GM19025 (cell line): ENCODE data around the gene NUDT6.

Experiments
- ATAC-seq: cut with Tn5 transposase; IDR thresholded peaks from one replicate; pipeline ENCODE4 v1.9.1; 2021; ENCODE audit warnings: mild to moderate bottlenecking, low read depth, moderate library complexity; ENCODE audit not compliant: unreplicated experiment

The NUDT6 gene

GRCh38 chr4:122914938-122915337 is 7.5 kb downstream of the NUDT6 start:
- ATAC-seq: no peak

DNA sequence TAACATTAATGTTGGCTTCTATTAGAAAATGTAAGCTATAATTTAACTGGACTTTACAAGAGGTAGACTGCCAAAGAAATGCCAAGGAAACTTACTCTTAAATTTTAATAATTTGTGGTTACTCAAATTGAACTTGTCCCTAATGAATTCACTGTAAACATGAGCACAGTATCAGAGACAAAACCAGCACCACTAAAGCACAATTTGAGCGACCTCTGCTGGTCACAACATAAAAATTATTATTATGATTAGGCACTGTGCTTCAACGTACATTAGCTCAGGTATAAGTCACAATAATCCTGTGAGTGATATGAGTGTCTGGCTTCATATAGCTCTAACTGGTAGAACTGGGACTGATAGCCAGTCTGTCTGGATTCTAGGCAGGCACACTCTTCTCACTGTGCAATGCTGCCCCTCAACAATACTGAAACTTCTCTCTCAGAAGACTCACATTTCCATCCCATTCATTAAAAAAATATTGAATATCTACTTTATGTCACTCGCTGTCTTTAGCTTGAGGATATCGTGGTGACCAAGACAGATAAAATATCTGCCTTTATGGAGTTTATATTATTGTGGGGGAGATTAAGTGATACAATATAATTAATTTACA is 8.0 kb downstream of the NUDT6 start:
- ATAC-seq: peak; percentile 79

- no peak for ATAC-seq
These were observed 9.4 kb downstream of the NUDT6 start for GRCh38 chr4:122912810-122913575.

- no peak for ATAC-seq
These were observed 10.8 kb downstream of the NUDT6 start for GRCh38 chr4:122911588-122911987.

DNA sequence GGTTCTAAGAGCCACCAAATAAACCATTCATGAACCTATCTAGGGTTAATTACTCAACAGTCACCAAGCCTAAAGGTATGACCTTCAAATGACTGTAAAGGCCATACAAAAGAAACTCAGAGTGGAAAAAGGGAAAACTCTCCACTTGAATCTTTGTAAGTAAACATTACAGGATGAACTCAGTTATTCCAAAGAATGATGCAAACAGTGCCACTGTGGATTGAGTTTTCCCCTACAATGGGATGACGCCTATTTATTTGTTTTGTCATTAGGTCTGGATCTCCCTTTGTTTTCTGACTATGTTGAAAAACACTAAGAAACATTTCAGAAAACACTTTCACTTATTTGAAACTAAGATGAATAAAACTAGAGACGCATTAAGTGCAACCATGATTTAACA is 12.7 kb downstream of the NUDT6 start:
- no peak for ATAC-seq

GRCh38 chr4:122908223-122908622 is 14.2 kb downstream of the NUDT6 start:
- no peak for ATAC-seq

DNA sequence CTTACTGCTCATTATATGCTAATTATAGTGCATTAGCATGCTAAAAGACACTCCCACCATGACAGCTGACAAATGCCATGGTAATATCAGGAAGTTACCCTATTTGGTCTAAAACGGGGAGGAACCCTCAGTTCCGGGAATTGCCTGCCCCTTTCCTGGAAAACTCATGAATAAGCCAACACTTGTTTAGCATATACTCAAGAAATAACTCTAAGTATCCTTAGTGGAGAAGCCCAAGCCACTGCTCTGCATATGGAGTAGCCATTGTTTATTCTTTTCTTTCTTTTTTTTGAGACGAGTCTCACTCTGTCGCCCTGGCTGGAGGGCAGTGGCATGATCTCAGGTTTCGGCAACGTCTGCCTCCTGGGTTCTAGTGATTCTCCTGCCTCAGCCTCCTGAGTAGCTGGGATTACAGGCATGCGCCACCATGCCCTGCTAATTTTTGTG is 15.5 kb downstream of the NUDT6 start:
- ATAC-seq: no peak

- ATAC-seq: no peak
These were observed 18.6 kb downstream of the NUDT6 start for GRCh38 chr4:122903766-122904288.

DNA sequence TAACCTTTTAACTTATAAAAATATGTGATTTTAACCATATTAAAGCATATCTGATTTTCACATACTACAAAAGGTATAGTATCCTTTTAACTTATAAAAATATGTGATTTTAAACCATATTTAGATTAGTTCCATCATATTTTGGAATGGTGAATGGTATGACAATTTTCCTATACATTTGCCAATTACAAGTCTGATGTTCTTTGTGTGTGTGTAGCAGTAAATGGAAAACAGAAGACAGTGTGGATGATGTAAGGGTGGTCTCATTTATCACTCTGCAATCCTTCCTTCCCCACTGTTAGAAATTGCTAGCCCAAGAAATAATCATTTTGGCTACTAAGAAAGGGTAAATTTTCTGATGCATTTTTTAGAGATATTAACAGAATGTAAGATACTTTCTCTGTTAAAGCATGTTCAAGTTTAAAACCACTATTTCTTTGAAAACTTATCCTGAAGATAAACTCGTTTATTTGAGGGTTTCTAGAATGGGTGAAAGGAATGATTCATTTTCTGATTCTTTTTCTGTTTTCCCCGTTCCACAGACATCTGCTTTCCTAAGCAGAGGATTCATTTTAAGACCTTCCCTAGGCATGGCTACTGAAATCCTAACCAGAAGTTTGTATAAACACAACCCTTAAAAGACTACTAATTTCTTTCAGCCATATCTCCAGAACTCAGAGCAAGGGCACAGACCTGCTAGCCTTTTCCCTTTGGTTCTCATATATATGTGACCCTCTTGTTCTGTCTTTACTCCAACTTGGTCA is 21.0 kb downstream of the NUDT6 start:
- ATAC-seq: no peak

- no peak for ATAC-seq
These were observed 22.1 kb downstream of the NUDT6 start for GRCh38 chr4:122900314-122900713.

- no peak for ATAC-seq
These were observed 22.7 kb downstream of the NUDT6 start for GRCh38 chr4:122899682-122900081.

DNA sequence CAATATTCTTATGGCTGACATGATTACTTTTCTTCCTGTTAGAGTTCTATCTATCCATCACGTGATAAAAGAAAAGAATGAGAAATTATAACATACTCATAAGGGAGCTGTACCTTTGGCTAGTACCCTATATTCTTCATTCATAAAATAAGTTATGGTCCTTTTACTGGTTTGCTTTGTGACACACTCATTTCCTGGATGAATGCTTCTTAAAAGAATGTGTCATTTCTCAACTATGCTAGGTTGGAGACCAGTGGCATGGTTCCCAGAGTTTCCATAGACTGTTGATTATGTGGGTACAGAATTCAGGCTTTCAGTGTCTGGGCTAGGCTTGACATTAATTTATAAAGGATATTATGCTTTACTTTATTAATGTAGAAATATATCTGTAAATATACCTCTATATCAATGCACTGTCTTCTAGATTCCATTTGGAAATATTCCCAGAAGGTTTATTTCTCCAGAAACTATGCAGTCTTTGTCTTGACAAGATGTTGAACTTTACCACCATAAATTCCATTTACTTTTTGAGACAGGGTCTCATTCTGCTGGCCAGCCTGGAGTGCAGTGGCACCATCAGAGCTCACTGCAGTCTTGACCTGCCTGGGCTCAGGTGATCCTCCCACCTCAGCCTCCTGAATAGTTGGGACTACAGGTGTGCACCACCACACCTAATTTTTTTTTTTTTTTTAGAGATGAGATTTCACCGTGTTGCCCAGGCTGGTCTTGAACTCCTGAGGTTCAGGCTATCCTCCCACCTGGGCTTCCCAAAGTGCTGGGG is 23.8 kb downstream of the NUDT6 start:
- no peak for ATAC-seq

DNA sequence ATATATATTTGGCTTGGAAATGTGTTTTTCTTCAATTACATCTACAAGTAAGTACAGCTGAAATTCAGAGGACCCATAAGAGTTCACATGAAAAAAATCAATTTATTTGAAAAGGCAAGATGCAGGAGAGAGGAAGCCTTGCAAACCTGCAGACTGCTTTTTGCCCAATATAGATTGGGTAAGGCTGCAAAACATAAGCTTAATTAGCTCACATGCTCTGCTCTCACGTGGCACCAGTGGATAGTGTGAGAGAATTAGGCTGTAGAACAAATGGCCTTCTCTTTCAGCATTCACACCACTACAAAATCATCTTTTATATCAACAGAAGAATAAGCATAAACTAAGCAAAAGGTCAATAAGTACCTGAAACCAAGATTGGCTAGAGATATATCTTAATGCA is 26.1 kb downstream of the NUDT6 start:
- ATAC-seq: no peak

- no peak for ATAC-seq
These were observed 26.9 kb downstream of the NUDT6 start for GRCh38 chr4:122895336-122895995.

- ATAC-seq: no peak
These were observed 27.6 kb downstream of the NUDT6 start for GRCh38 chr4:122894827-122895226.

- ATAC-seq: no peak
These were observed 32.1 kb downstream of the NUDT6 start for GRCh38 chr4:122890147-122890795.

GRCh38 chr4:122889726-122890125 is 32.7 kb downstream of the NUDT6 start:
- no peak for ATAC-seq

GRCh38 chr4:122884499-122884898 is 37.9 kb downstream of the NUDT6 start:
- no peak for ATAC-seq
